ENCODE measurements around the gene APC2. TPM values are rescaled to one million over a fixed set of nuclear protein-coding genes. Genes with fewer than 3 reads are reported as not detected.

The APC2 gene
- total RNA-seq, 4 donors from 2014 or later, result 0.02 to 1.2 (median 0.35) TPM

GRCh38 chr19:1455002-1455335 is 5.0 kb downstream of the APC2 start:
- Histone ChIP-seq H3K9me3 (no peaks in the 10 kb centered on the region), H3K4me1 (peaks cover 0 to 61% (median 14%) of the 10 kb centered on the region in 3 donors), H3K27me3 (peaks cover 85% of the 10 kb centered on the region), H3K4me3 (no peak overlapping the region), H3K36me3 (peaks cover 0 to 5% of the 10 kb centered on the region in 2 donors), H3K27ac (no peak overlapping the region)
- TF ChIP-seq POLR2AphosphoS5 (IDR thresholded peaks at IDR 0.05), result no peak
- TF ChIP-seq EP300 (IDR thresholded peaks at IDR 0.05), result no peak
- no peak for TF ChIP-seq POLR2A (IDR thresholded peaks at IDR 0.05)
- no peak for TF ChIP-seq CTCF (IDR thresholded peaks at IDR 0.05)
- no CpG with 5 or more reads among the region's 22 CpGs for WGBS, 2 donors (ENCODE audit: low coverage in 1 of 2)
- no peak for ATAC-seq

GRCh38 chr19:1455336-1456120 is 5.6 kb downstream of the APC2 start:
- WGBS, 2 donors (ENCODE audit: low coverage in 1 of 2), result 5% methylated on average over 4 to 19 of the region's 42 CpGs
- H3K27me3 ChIP-seq, result peaks cover 80% of the 10 kb centered on the region

DNA sequence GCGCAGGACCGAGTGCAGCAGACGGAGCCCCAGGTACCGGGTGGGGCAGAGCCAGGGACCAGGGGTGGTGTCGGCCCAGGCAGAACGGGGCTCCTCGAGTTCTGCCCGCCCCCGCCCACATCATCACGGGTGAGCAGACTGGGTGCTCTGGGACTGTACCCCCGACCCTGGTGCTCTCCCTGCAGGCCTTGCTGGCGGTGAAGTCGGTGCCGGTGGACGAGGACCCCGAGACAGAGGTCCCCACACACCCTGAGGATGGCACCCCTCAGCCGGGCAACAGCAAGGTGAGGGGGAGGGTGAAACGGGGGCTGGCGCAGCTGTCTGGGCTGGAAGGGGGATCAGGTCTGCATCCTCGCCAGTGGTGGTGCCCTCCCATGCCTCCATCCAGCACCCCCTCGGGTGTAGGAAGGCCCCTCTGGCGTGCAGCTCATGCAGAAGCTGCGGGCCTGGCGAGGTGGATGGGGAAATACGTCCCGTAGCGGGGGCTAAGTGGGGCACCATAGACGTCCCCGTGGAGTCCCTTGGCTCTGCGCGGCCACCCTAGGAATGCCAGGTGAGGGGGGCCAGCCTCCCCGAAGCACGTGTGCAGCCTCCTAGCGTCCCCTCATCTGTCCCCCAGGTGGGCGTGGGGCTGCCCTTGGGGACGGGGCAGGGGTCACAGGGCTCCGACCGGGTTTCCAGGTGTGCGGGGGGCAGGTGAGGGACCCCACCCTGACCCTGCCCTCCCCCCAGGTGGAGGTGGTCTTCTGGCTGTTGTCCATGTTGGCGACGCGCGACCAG is 6.4 kb downstream of the APC2 start:
- Histone ChIP-seq H3K4me1 (peaks cover 0 to 56% (median 14%) of the 10 kb centered on the region in 3 donors), H3K36me3 (peaks cover 0 to 18% of the 10 kb centered on the region in 2 donors), H3K9me3 (no peaks in the 10 kb centered on the region), H3K27ac (no peak overlapping the region), H3K27me3 (peaks cover 72% of the 10 kb centered on the region), H3K4me3 (no peak overlapping the region)
- TF ChIP-seq POLR2A (IDR thresholded peaks at IDR 0.05) (no peak), EP300 (IDR thresholded peaks at IDR 0.05) (no peak), CTCF (IDR thresholded peaks at IDR 0.05) (no peak), POLR2AphosphoS5 (IDR thresholded peaks at IDR 0.05) (no peak)
- no peak for ATAC-seq
- no CpG with 5 or more reads among the region's 43 CpGs for WGBS, 2 donors (ENCODE audit: low coverage in 1 of 2)

More at GRCh38 chr19:1455336-1456120, 5.6 kb downstream of the APC2 start:
- Histone ChIP-seq H3K4me1 (peaks cover 0 to 57% (median 14%) of the 10 kb centered on the region in 3 donors), H3K4me3 (no peak overlapping the region), H3K36me3 (peaks cover 0 to 10% of the 10 kb centered on the region in 2 donors), H3K27ac (no peak overlapping the region), H3K9me3 (no peaks in the 10 kb centered on the region)
- no peak for TF ChIP-seq CTCF (IDR thresholded peaks at IDR 0.05)
- TF ChIP-seq POLR2A (IDR thresholded peaks at IDR 0.05), result no peak
- TF ChIP-seq POLR2AphosphoS5 (IDR thresholded peaks at IDR 0.05), result no peak
- no peak for TF ChIP-seq EP300 (IDR thresholded peaks at IDR 0.05)
- ATAC-seq, result peak; percentile 12

DNA sequence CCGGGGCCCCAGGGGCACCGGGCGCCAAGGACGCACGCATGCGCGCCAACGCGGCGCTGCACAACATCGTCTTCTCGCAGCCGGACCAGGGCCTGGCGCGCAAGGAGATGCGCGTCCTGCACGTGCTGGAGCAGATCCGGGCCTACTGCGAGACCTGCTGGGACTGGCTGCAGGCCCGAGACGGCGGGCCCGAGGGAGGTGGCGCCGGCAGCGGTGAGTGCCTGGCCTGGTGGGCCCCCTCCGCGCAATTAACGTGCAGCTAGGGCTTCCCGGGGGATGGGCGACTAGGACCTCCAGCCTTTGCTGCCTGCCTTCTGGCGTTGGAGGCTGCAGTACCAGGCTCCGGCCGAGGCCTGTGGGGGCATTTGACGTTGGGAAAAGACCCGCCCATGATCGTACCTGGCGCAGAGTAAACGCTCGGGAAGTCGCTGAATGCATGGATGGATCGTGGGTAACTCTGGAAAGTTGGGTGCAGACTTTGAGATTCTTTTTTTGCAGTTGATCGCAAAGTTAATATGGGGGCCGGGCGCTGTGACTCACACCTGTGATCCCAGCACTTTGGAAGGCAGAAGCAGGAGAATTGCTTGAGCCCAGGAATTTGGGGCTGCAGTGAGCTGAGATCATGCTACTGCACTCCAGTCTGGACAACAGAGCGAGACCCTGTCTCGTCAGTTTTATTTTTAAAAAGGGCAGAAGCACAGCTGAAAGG is 7.3 kb downstream of the APC2 start:
- ATAC-seq, result no peak
- Histone ChIP-seq H3K27ac (no peak overlapping the region), H3K9me3 (no peaks in the 10 kb centered on the region), H3K4me1 (peaks cover 0 to 48% (median 14%) of the 10 kb centered on the region in 3 donors), H3K27me3 (peaks cover 63% of the 10 kb centered on the region), H3K4me3 (no peak overlapping the region), H3K36me3 (peaks cover 0 to 26% of the 10 kb centered on the region in 2 donors)
- 50% methylated on average over 2 of the region's 48 CpGs; no CpG with 5 or more reads in 1 of the 2 donors for WGBS, 2 donors (ENCODE audit: low coverage in 1 of 2)
- TF ChIP-seq CTCF (IDR thresholded peaks at IDR 0.05) (peak in 1 of 4 experiments; percentile 11), POLR2AphosphoS5 (IDR thresholded peaks at IDR 0.05) (no peak)
